Activated CD4-positive, alpha-beta T cell treated with anti-CD3 and anti-CD28 coated beads for 4 hours (primary cell): Measurements from ENCODE around the gene SH3BP4.

ENCODE experiments used
- DNase-seq, 2 donors: peaks; one replicate each; pipeline ENCODE4 v3.0.0-alpha.2; 2020

Gene SH3BP4

DNA sequence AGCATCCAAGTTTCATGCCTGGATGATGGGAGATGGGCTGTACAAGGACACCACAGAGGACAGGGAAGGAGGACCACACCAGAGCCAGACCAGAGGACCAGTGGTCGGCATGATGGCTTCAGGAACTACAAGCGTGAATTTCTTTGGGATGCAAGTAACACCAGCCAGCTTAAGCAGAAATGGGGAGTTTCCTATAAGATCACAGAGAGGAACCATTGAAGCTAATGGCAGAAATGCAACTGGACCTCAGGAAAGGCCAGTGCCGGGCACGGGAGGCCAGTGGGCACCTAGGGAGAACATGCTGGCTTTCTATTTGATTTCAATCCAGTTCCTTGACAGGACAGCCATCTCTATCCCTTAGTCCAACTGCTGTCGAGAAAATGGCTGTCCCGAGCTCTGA is 145.4 kb downstream of the SH3BP4 start:
- DNase-seq = no peak

DNA sequence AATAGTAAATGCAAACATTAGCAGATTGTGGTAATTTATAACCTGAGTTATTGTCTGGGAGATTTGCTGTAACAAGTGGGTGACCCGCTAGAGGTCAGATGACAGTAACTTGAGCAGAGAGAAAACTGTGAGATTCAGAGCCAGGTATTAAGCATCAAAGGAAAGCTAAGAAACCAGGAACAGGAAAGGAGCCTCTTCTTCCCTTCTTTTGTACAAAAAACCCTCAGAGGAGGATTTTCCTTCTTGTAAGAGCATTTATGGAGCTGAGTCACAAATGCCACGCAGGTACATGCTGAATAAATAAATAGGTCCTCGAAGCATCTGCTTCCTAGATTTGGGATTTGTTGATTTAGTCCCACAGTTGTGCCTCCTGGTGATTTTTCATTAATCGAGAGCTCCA is 146.5 kb downstream of the SH3BP4 start:
- DNase-seq = no peak

DNA sequence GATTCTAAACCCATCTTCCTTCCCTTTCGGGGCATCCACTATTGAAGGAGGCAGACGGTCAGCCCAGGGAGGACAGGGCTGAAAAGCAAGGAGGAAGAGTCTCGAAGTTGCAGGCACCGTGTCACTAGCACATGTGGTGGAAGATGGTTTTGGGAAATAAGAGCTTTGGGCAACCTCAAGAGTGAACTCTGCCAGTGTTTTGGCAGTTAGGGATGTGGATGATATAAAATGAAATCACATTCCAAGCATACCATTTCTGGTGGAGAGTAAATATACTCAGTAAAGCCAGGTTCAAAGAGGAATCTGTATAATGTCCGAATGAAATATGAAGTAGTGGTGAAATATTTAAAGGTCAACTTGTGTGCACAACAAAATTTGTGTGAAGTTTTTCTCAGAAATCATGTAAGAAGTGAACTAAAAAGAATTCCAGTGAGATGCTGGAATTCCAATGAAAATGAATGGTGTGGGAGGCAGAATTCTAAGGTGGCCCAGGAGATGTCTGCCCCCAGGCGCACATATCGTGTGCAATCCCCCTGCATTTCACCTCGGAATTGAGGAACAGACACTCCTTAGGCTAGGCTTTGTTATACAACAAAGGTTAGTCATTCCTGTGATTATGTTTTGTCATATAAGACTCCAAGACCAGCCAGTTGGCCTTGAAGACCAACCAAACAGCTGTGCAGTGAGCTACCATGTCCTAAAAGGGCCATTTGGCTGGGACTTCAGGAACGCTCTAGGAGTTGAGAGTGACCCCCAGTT is 147.1 kb downstream of the SH3BP4 start:
- no peak for DNase-seq

DNA sequence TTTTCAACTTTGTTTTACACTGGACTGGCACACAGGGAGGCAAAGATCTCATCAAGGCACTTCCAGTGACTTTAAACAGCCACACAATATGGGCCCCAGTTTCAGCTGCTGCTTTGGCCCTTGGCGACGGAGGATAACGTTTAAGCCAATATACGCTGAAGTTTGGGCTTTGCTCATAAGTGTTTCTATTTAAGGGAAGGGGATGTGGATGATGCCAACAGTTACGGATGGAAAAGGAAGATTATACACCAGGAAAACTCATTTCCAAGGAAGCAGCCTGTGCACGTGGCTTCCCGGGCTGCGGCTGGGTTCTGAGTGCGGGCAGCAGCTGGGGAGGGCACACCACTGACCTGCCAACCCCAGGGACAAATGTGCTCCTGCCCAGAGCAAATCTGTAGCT is 151.1 kb downstream of the SH3BP4 start:
- DNase-seq = no peak
